HepG2 (cell line): ENCODE results near the gene SNX30. TPM values are rescaled to one million over a fixed set of nuclear protein-coding genes. Genes with fewer than 3 reads are reported as not detected.

Experiments used
- ATAC-seq: fragments of 200-7000 bp; cut with Tn5 transposase; 3 replicates; pipeline ENCODE4 v1.9.1; 2020; ENCODE audit warnings: mild to moderate bottlenecking, moderate library complexity
- BruUV-seq: library from RNA; stranded (reverse); fragments of 400-500 nt; replicated peaks from 2 replicates; lab custom pipeline; 2021; lab: Mats Ljungman, UMichigan
- CTCF ChIA-PET: fragments of 300-600 bp; formaldehyde crosslinking; extraction: SDS; loops from one replicate; lab custom pipeline; 2021; ENCODE audit warnings: low total read pairs, inconsistent platforms, low intra/inter-chr PET ratio; lab: Yijun Ruan, JAX
- POLR2A ChIA-PET: fragments of 350-600 bp; sonication (Branson Sonifier 250); formaldehyde crosslinking; loops from one replicate; lab custom pipeline; 2020; ENCODE audit warnings: antibody characterized with exemption, inconsistent platforms; lab: Yijun Ruan, JAX
- DNase-seq: peaks from one replicate; pipeline ENCODE4 v3.0.0-alpha.2; 2015; ENCODE audit warnings: low spot score
- FAIRE-seq: peaks from 3 replicates; lab custom pipeline; 2011; peaks lifted over from hg19 to GRCh38; lab: Jason Lieb, UNC
- H2AFZ ChIP-seq: one replicate; pipeline ENCODE4 v1.6.1; 2011; ENCODE audit warnings: low read length, inconsistent platforms
- H3K27ac ChIP-seq: fragments of 300-600 bp; 3 replicates; pipeline ENCODE4 v1.8.0; 2011; ENCODE audit warnings: mixed run types, mild to moderate bottlenecking, mixed read lengths, low read length, inconsistent platforms; ENCODE audit not compliant: insufficient read depth; ENCODE audit errors: extremely low read length
- H3K27me3 ChIP-seq, 2 experiments: fragments of 200-600 bp in 1 of 2; 2 replicates in 1 of 2; 3 replicates in 1 of 2; pipeline versions ENCODE4 v1.6.0 to v1.8.0; 2011; ENCODE audit warnings: low read length in 2 of 2, mild to moderate bottlenecking in 2 of 2, moderate library complexity in 2 of 2, inconsistent platforms in 1 of 2; ENCODE audit not compliant: insufficient read depth in 2 of 2, control insufficient read depth in 1 of 2
- H3K36me3 ChIP-seq, 2 experiments: fragments of 200-600 bp in 1 of 2; replicated peaks in 1 of 2; 2 replicates in 1 of 2; 3 replicates in 1 of 2; pipeline versions ENCODE4 v1.5.1 to v1.8.0; 2011; ENCODE audit warnings: low read length in 2 of 2, inconsistent platforms in 1 of 2; ENCODE audit not compliant: insufficient read depth in 2 of 2, control insufficient read depth in 1 of 2
- H3K4me1 ChIP-seq: 2 replicates; pipeline ENCODE4 v1.5.1; 2012; ENCODE audit warnings: low read length, inconsistent platforms; ENCODE audit not compliant: insufficient read depth
- H3K4me2 ChIP-seq: 2 replicates; pipeline ENCODE4 v1.6.0; 2011; ENCODE audit warnings: low read depth, low read length, inconsistent platforms
- H3K4me3 ChIP-seq, 3 experiments: fragments of 200-600 bp in 1 of 3; sonication (generic), shearing (Covaris generic) in 1 of 3; replicated peaks in 1 of 3; 2 replicates each; pipeline ENCODE4 v1.5.1; 2011 to 2016; ENCODE audit warnings: low read length in 3 of 3, inconsistent platforms in 2 of 3, low read depth in 2 of 3, mild to moderate bottlenecking in 2 of 3, control low read depth in 1 of 3, mixed read lengths in 1 of 3; ENCODE audit not compliant: insufficient read depth in 1 of 3
- H3K79me2 ChIP-seq: one replicate; pipeline ENCODE4 v1.6.1; 2011; ENCODE audit warnings: low read length, inconsistent platforms; ENCODE audit not compliant: insufficient read depth
- H3K9ac ChIP-seq: 2 replicates; pipeline ENCODE4 v1.6.0; 2011; ENCODE audit warnings: mild to moderate bottlenecking, low read depth, low read length, inconsistent platforms; ENCODE audit not compliant: insufficient read depth
- H3K9me3 ChIP-seq: 2 replicates; pipeline ENCODE4 v1.5.1; 2012; ENCODE audit warnings: mild to moderate bottlenecking, low read length
- H4K20me1 ChIP-seq: 2 replicates; pipeline ENCODE4 v1.6.0; 2011; ENCODE audit warnings: inconsistent platforms, mild to moderate bottlenecking, low read length, moderate library complexity; ENCODE audit not compliant: insufficient read depth
- HNF4G ChIP-seq, 2 experiments: sonication (generic) in 1 of 2; formaldehyde crosslinking in 1 of 2; IDR thresholded peaks; 2 replicates each; pipeline versions ENCODE4 v1.4.0 to v1.6.1; 2011 to 2020; ENCODE audit warnings: borderline replicate concordance in 2 of 2, low read depth in 2 of 2, mild to moderate bottlenecking in 2 of 2, low read length in 1 of 2, missing genetic modification reagents in 1 of 2, moderate library complexity in 1 of 2
- USF2 ChIP-seq, 2 experiments: sonication (generic) in 1 of 2; formaldehyde crosslinking in 1 of 2; IDR thresholded peaks; 2 replicates each; pipeline versions ENCODE4 v1.5.1 to v1.6.1; 2011 to 2020; ENCODE audit warnings: borderline replicate concordance in 1 of 2, low read depth in 1 of 2, low read length in 1 of 2, mild to moderate bottlenecking in 1 of 2, missing genetic modification reagents in 1 of 2, moderate library complexity in 1 of 2
- ZNF644 ChIP-seq: IDR thresholded peaks from 2 replicates; pipeline ENCODE4 v1.6.1; 2016; ENCODE audit warnings: low read depth
- WGBS: methylation state at CpG from one replicate; pipeline ENCODE4 v1.1.6; 2017; ENCODE audit warnings: low lambda C conversion rate; 5-methylcytosine and 5-hydroxymethylcytosine counted together
- in situ Hi-C: cut with HindIII; loops from 2 replicates; pipeline ENCODE4 v1.10.0; 2017; ENCODE audit warnings: low pct_unique_long_range_greater_than_20kb; ENCODE audit not compliant: extremely low pct_ligation_motif_present
- intact Hi-C: fragments of 100-400 bp; cut with micrococcal nuclease; formaldehyde crosslinking; loops from one replicate; pipeline ENCODE4 v1.10.0; 2022; ENCODE audit not compliant: unreplicated experiment
- polyA plus RNA-seq, 8 experiments: library from polyadenylated mRNA; depleted of rRNA in 3 of 8; stranded (reverse) in 7 of 8; unstranded in 1 of 8; fragments of >200 nt; fragmentation: Illumina TruSeq in 4 of 8; extraction: Trizol in 4 of 8; gene quantifications; 2 replicates each; pipeline versions ENCODE4 v1.2.1 to v1.2.3, GENCODE V29; 2011 to 2016; ENCODE audit warnings: low read depth in 4 of 8, missing spikeins in 1 of 8, mixed read lengths in 1 of 8; ENCODE audit not compliant: insufficient read depth in 1 of 8
- total RNA-seq, 5 experiments: library from RNA; depleted of rRNA; stranded (reverse); fragments of >200 nt; fragmentation: Illumina TruSeq; extraction: Trizol; gene quantifications; 2 replicates each; pipeline ENCODE4 v1.2.3, GENCODE V29; 2016; ENCODE audit warnings: low read depth in 1 of 5

The SNX30 gene
- total and polyA plus RNA-seq, 2 of the 13 experiments (the other 11 are each of a cell fraction or from before 2014, with no cell fraction given), result 4.4 to 12.4 TPM

GRCh38 chr9:112911736-112912135 is 161.2 kb downstream of the SNX30 start:
- no peak overlapping the region for H3K27ac ChIP-seq
- H4K20me1 ChIP-seq, result no peaks in the 10 kb centered on the region
- CTCF ChIA-PET, result no interaction called here
- H3K9ac ChIP-seq, result no peak overlapping the region
- no peak for TF ChIP-seq ZNF644 (CRISPR knock-in tag)
- TF ChIP-seq, all 625 proteins: peak for 0
- Histone ChIP-seq H2AFZ (no peak overlapping the region), H3K4me3 (no peak overlapping the region), H3K36me3 (no peaks in the 10 kb centered on the region), H3K79me2 (no peaks in the 10 kb centered on the region), H3K9me3 (no peaks in the 10 kb centered on the region), H3K4me1 (no peaks in the 10 kb centered on the region), H3K4me2 (no peak overlapping the region), H3K27me3 (no peaks in the 10 kb centered on the region; a peak in 1 of 5 replicates)
- no TSS peak for BruUV-seq
- FAIRE-seq (no peak), ATAC-seq (no peak), DNase-seq (no peak)
- intact Hi-C loops (no loop called here), in situ Hi-C loops (no loop called here)
- POLR2A ChIA-PET, result no interaction called here
- WGBS, result 0% methylated on average over 2 of the region's 2 CpGs

GRCh38 chr9:112912636-112913035 is 162.1 kb downstream of the SNX30 start:
- no peak for ATAC-seq

More at GRCh38 chr9:112912636-112913035, 162.1 kb downstream of the SNX30 start:
- no peak overlapping the region for H3K9ac ChIP-seq
- TF ChIP-seq HNF4G (IDR thresholded peaks at IDR 0.05; ENCODE audit: borderline replicate concordance, low read depth, low read length) (no peak), HNF4G (CRISPR knock-in tag; IDR thresholded peaks at IDR 0.05; ENCODE audit: borderline replicate concordance, low read depth) (no peak), USF2 (IDR thresholded peaks at IDR 0.05; ENCODE audit: low read depth, low read length) (no peak), USF2 (CRISPR knock-in tag; IDR thresholded peaks at IDR 0.05; ENCODE audit: borderline replicate concordance) (no peak)
- TF ChIP-seq, all 625 proteins: peak for 0
- WGBS, result 30% methylated on average over 3 of the region's 3 CpGs
- Histone ChIP-seq H4K20me1 (no peaks in the 10 kb centered on the region), H3K9me3 (no peaks in the 10 kb centered on the region), H3K4me1 (no peaks in the 10 kb centered on the region), H3K27me3 (no peaks in the 10 kb centered on the region; a peak in 1 of 5 replicates), H3K79me2 (no peaks in the 10 kb centered on the region), H3K27ac (no peak overlapping the region), H3K4me3 (no peak overlapping the region), H2AFZ (no peak overlapping the region), H3K4me2 (no peak overlapping the region), H3K36me3 (no peaks in the 10 kb centered on the region)
- intact Hi-C loops (no loop called here), in situ Hi-C loops (no loop called here)
- CTCF ChIA-PET, result no interaction called here
- FAIRE-seq (no peak), DNase-seq (no peak)
- BruUV-seq, result no TSS peak
- POLR2A ChIA-PET, result no interaction called here
